Uterus (tissue), 2 donors: ENCODE data around the gene ARHGEF40.

Source experiments
- POLR2A ChIP-seq, 2 donors: fragments of 450-650 bp; IDR thresholded peaks; one replicate each; pipeline ENCODE4 v1.6.1; 2016; ENCODE audit warnings: antibody characterized with exemption in 2 of 2, mild to moderate bottlenecking in 1 of 2, moderate library complexity in 1 of 2
- TF ChIP-seq, protein P1 (sequence below), 4 experiments: fragments of 200-600 bp in 2 of 4; fragments of 450-650 bp in 2 of 4; sonication (generic) in 2 of 4; IDR thresholded peaks; one replicate each; pipeline ENCODE4 v1.5.1; 2016 to 2019; ENCODE audit warnings: antibody characterized with exemption in 4 of 4, mild to moderate bottlenecking in 2 of 4, moderate library complexity in 1 of 4

GRCh38 chr14:21099596-21099985 lies 29.5 kb downstream of the ARHGEF40 start:
- TF ChIP-seq, protein P1, sequence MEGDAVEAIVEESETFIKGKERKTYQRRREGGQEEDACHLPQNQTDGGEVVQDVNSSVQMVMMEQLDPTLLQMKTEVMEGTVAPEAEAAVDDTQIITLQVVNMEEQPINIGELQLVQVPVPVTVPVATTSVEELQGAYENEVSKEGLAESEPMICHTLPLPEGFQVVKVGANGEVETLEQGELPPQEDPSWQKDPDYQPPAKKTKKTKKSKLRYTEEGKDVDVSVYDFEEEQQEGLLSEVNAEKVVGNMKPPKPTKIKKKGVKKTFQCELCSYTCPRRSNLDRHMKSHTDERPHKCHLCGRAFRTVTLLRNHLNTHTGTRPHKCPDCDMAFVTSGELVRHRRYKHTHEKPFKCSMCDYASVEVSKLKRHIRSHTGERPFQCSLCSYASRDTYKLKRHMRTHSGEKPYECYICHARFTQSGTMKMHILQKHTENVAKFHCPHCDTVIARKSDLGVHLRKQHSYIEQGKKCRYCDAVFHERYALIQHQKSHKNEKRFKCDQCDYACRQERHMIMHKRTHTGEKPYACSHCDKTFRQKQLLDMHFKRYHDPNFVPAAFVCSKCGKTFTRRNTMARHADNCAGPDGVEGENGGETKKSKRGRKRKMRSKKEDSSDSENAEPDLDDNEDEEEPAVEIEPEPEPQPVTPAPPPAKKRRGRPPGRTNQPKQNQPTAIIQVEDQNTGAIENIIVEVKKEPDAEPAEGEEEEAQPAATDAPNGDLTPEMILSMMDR (IDR thresholded peaks at IDR 0.05) = no peak
- TF ChIP-seq POLR2A (IDR thresholded peaks at IDR 0.05) = no peak
